Measurements from ENCODE around the gene HACD3. TPM values are rescaled to one million over a fixed set of nuclear protein-coding genes. Genes with fewer than 3 reads are reported as not detected.
A peak's percentile ranks its signal among the peaks of the same experiment; 100 is the strongest.

HACD3 gene
- total RNA-seq, 1 donor from 2014 or later, result 83.2 TPM

- Mint-ChIP-seq H3K9me3 (ENCODE audit: unreplicated experiment) (no peaks in the 10 kb centered on the region), H3K4me1 (ENCODE audit: unreplicated experiment) (peaks cover 17% of the 10 kb centered on the region), H3K4me3 (ENCODE audit: unreplicated experiment) (no peak overlapping the region), H3K27me3 (ENCODE audit: unreplicated experiment) (no peaks in the 10 kb centered on the region), H3K27ac (ENCODE audit: unreplicated experiment) (no peak overlapping the region), H3K36me3 (ENCODE audit: unreplicated experiment) (peaks cover 8% of the 10 kb centered on the region)
- no peak for TF ChIP-seq CTCF (IDR thresholded peaks at IDR 0.05)
- DNase-seq (ENCODE audit: extremely low spot score, unreplicated experiment), result no peak
Observed at GRCh38 chr15:65512807-65513416, 17.4 kb upstream of the HACD3 start.

GRCh38 chr15:65516997-65517865, 13.0 kb upstream of the HACD3 start, which contains the start of gene DPP8:
Gene DPP8, minus strand, starts transcription at chr15:65517689. Its CDS starts 5,136 bp downstream, at chr15:65512553.
- TF ChIP-seq CTCF (IDR thresholded peaks at IDR 0.05), result peak; percentile 93
- H3K4me1 Mint-ChIP-seq (ENCODE audit: unreplicated experiment), result peaks cover 17% of the 10 kb centered on the region
- DNase-seq (ENCODE audit: extremely low spot score, unreplicated experiment), result peak; percentile 97
- H3K27me3 Mint-ChIP-seq (ENCODE audit: unreplicated experiment), result no peaks in the 10 kb centered on the region
- peak within 1 kb of the TSS; percentile 78 for H3K27ac Mint-ChIP-seq (ENCODE audit: unreplicated experiment)
- no peaks in the 10 kb centered on the region for H3K9me3 Mint-ChIP-seq (ENCODE audit: unreplicated experiment)
- H3K4me3 Mint-ChIP-seq (ENCODE audit: unreplicated experiment), result peak within 1 kb of the TSS; percentile 89
- H3K36me3 Mint-ChIP-seq (ENCODE audit: unreplicated experiment), result no peaks in the 10 kb centered on the region

GRCh38 chr15:65517866-65518207, 12.4 kb upstream of the HACD3 start:
- no peak for DNase-seq (ENCODE audit: extremely low spot score, unreplicated experiment)
- H3K36me3 Mint-ChIP-seq (ENCODE audit: unreplicated experiment), result no peaks in the 10 kb centered on the region
- peak; percentile 1 for TF ChIP-seq CTCF (IDR thresholded peaks at IDR 0.05)
- H3K4me1 Mint-ChIP-seq (ENCODE audit: unreplicated experiment), result peaks cover 17% of the 10 kb centered on the region
- no peaks in the 10 kb centered on the region for H3K27me3 Mint-ChIP-seq (ENCODE audit: unreplicated experiment)
- peak overlapping the region; percentile 78 for H3K27ac Mint-ChIP-seq (ENCODE audit: unreplicated experiment)
- H3K9me3 Mint-ChIP-seq (ENCODE audit: unreplicated experiment), result no peaks in the 10 kb centered on the region
- H3K4me3 Mint-ChIP-seq (ENCODE audit: unreplicated experiment), result peak overlapping the region; percentile 89

- no peaks in the 10 kb centered on the region for H3K36me3 Mint-ChIP-seq (ENCODE audit: unreplicated experiment)
- no peak for DNase-seq (ENCODE audit: extremely low spot score, unreplicated experiment)
- no peaks in the 10 kb centered on the region for H3K9me3 Mint-ChIP-seq (ENCODE audit: unreplicated experiment)
- peaks cover 17% of the 10 kb centered on the region for H3K4me1 Mint-ChIP-seq (ENCODE audit: unreplicated experiment)
- no peak overlapping the region for H3K27ac Mint-ChIP-seq (ENCODE audit: unreplicated experiment)
- no peaks in the 10 kb centered on the region for H3K27me3 Mint-ChIP-seq (ENCODE audit: unreplicated experiment)
- no peak for TF ChIP-seq CTCF (IDR thresholded peaks at IDR 0.05)
- H3K4me3 Mint-ChIP-seq (ENCODE audit: unreplicated experiment), result no peak overlapping the region
Observed at GRCh38 chr15:65518633-65519285, 11.5 kb upstream of the HACD3 start.

GRCh38 chr15:65521350-65521749, 8.9 kb upstream of the HACD3 start:
- DNase-seq (ENCODE audit: extremely low spot score, unreplicated experiment), result no peak
- Mint-ChIP-seq H3K27me3 (ENCODE audit: unreplicated experiment) (no peaks in the 10 kb centered on the region), H3K27ac (ENCODE audit: unreplicated experiment) (no peak overlapping the region), H3K9me3 (ENCODE audit: unreplicated experiment) (no peaks in the 10 kb centered on the region), H3K4me1 (ENCODE audit: unreplicated experiment) (peaks cover 6% of the 10 kb centered on the region), H3K36me3 (ENCODE audit: unreplicated experiment) (no peaks in the 10 kb centered on the region), H3K4me3 (ENCODE audit: unreplicated experiment) (no peak overlapping the region)
- no peak for TF ChIP-seq CTCF (IDR thresholded peaks at IDR 0.05)

Measured in osteocyte (in vitro differentiated cells).